ENCODE measurements around the gene ANXA1.
A peak's percentile ranks its signal among the peaks of the same experiment; 100 is the strongest.

The ANXA1 gene

GRCh38 chr9:73143711-73144328 is 7.8 kb upstream of the ANXA1 start:
- no peak for TF ChIP-seq PATZ1 (CRISPR knock-in tag; IDR thresholded peaks at IDR 0.05; ENCODE audit: borderline replicate concordance)
- no peak for TF ChIP-seq SNAI2 (CRISPR knock-in tag; IDR thresholded peaks at IDR 0.05)
- TF ChIP-seq TSHZ2 (CRISPR knock-in tag; IDR thresholded peaks at IDR 0.05) = no peak
- TF ChIP-seq PPARA (CRISPR knock-in tag; IDR thresholded peaks at IDR 0.05; ENCODE audit: borderline replicate concordance) = no peak
- TF ChIP-seq ARNTL (CRISPR knock-in tag; IDR thresholded peaks at IDR 0.05; ENCODE audit: borderline replicate concordance, low read depth) = no peak
- no peak for TF ChIP-seq POU6F1 (CRISPR knock-in tag; IDR thresholded peaks at IDR 0.05; ENCODE audit: borderline replicate concordance, low read depth)
- TF ChIP-seq RARB (CRISPR knock-in tag; IDR thresholded peaks at IDR 0.05) = no peak
- ATAC-seq = peak; percentile 87

GRCh38 chr9:73146111-73146815 is 5.4 kb upstream of the ANXA1 start:
- TF ChIP-seq TSHZ2 (CRISPR knock-in tag; IDR thresholded peaks at IDR 0.05) (no peak), PPARA (CRISPR knock-in tag; IDR thresholded peaks at IDR 0.05; ENCODE audit: borderline replicate concordance) (no peak), ZFP30 (CRISPR knock-in tag; IDR thresholded peaks at IDR 0.05) (no peak), ARNTL (CRISPR knock-in tag; IDR thresholded peaks at IDR 0.05; ENCODE audit: borderline replicate concordance, low read depth) (no peak), BACH2 (CRISPR knock-in tag; IDR thresholded peaks at IDR 0.05; ENCODE audit: borderline replicate concordance) (no peak), ZNF565 (CRISPR knock-in tag; conservative IDR thresholded peaks at IDR 0.05; ENCODE audit: low read depth) (no peak), ZNF70 (CRISPR knock-in tag; IDR thresholded peaks at IDR 0.05) (no peak), TOX (CRISPR knock-in tag; IDR thresholded peaks at IDR 0.05; ENCODE audit: borderline replicate concordance) (no peak), ISL1 (CRISPR knock-in tag; IDR thresholded peaks at IDR 0.05) (no peak)
- no peak for ATAC-seq

GRCh38 chr9:73148447-73148937 is 3.2 kb upstream of the ANXA1 start:
- no peak for ATAC-seq
- TF ChIP-seq ESRRG (CRISPR knock-in tag; IDR thresholded peaks at IDR 0.05) (no peak), ZNF8 (CRISPR knock-in tag; IDR thresholded peaks at IDR 0.05) (no peak), PATZ1 (CRISPR knock-in tag; IDR thresholded peaks at IDR 0.05; ENCODE audit: borderline replicate concordance) (no peak), CSRNP3 (CRISPR knock-in tag; IDR thresholded peaks at IDR 0.05) (no peak), TOX (CRISPR knock-in tag; IDR thresholded peaks at IDR 0.05; ENCODE audit: borderline replicate concordance) (no peak), RARB (CRISPR knock-in tag; IDR thresholded peaks at IDR 0.05) (no peak), SNAI2 (CRISPR knock-in tag; IDR thresholded peaks at IDR 0.05) (no peak), GLIS3 (CRISPR knock-in tag; IDR thresholded peaks at IDR 0.05) (no peak), ZFP30 (CRISPR knock-in tag; IDR thresholded peaks at IDR 0.05) (no peak), ZFP3 (CRISPR knock-in tag; IDR thresholded peaks at IDR 0.05) (no peak), CREB5 (CRISPR knock-in tag; IDR thresholded peaks at IDR 0.05; ENCODE audit: low read depth) (no peak), BACH2 (CRISPR knock-in tag; IDR thresholded peaks at IDR 0.05; ENCODE audit: borderline replicate concordance) (no peak)

Data from SK-N-SH treated with all-trans-retinoic acid at 6 μM for 48 hours (cell line).